OCI-LY1 (cell line): ENCODE data around the gene FOXN1.

Experiments used
- H2AFZ ChIP-seq: fragments of 200-600 bp; sonication (generic), shearing (Covaris generic); 2 replicates; pipeline ENCODE4 v1.6.0; 2014; ENCODE audit warnings: antibody characterized with exemption, mild to moderate bottlenecking, low read length
- H3F3A ChIP-seq: fragments of 200-600 bp; sonication (generic), shearing (Covaris generic); 2 replicates; pipeline ENCODE4 v1.6.0; 2014; ENCODE audit warnings: mild to moderate bottlenecking, antibody characterized with exemption, low read length, moderate library complexity; ENCODE audit not compliant: insufficient read depth
- H3K27ac ChIP-seq: fragments of 200-600 bp; sonication (generic); 2 replicates; pipeline ENCODE4 v1.5.1; 2014; ENCODE audit warnings: low read length, mixed run types, mild to moderate bottlenecking, low read depth; ENCODE audit not compliant: poor library complexity, severe bottlenecking
- H3K27me3 ChIP-seq: fragments of 200-600 bp; sonication (generic); 2 replicates; pipeline ENCODE4 v1.6.0; 2014; ENCODE audit warnings: antibody characterized with exemption, mild to moderate bottlenecking, low read length, moderate library complexity; ENCODE audit not compliant: insufficient read depth
- H3K36me3 ChIP-seq: fragments of 200-600 bp; sonication (generic); 2 replicates; pipeline ENCODE4 v1.6.1; 2014; ENCODE audit warnings: mild to moderate bottlenecking, antibody characterized with exemption, low read length, moderate library complexity, mixed read lengths; ENCODE audit not compliant: insufficient read depth
- H3K4me1 ChIP-seq: fragments of 200-600 bp; sonication (generic); 2 replicates; pipeline ENCODE4 v1.5.1; 2014; ENCODE audit warnings: mild to moderate bottlenecking, low read length, moderate library complexity; ENCODE audit not compliant: insufficient read depth, severe bottlenecking
- H3K4me2 ChIP-seq: fragments of 200-600 bp; sonication (generic), shearing (Covaris generic); 2 replicates; pipeline ENCODE4 v1.6.1; 2014; ENCODE audit warnings: low read length
- H3K4me3 ChIP-seq: fragments of 200-600 bp; sonication (generic); 2 replicates; pipeline ENCODE4 v1.5.1; 2014; ENCODE audit warnings: low read length, low read depth, mild to moderate bottlenecking, mixed read lengths; ENCODE audit not compliant: poor library complexity, severe bottlenecking
- H3K79me2 ChIP-seq: fragments of 200-600 bp; shearing (Covaris generic); 2 replicates; pipeline ENCODE4 v1.6.1; 2016; ENCODE audit warnings: mixed run types, low read length, mixed read lengths; ENCODE audit not compliant: insufficient read depth
- H3K9ac ChIP-seq: fragments of 200-600 bp; sonication (generic), shearing (Covaris generic); 2 replicates; pipeline ENCODE4 v1.6.1; 2014; ENCODE audit warnings: mild to moderate bottlenecking, low read length, mixed read lengths
- H3K9me2 ChIP-seq: fragments of 200-600 bp; sonication (generic), shearing (Covaris generic); 2 replicates; pipeline ENCODE4 v1.6.1; 2014; ENCODE audit warnings: low read depth, mild to moderate bottlenecking, low read length, mixed read lengths
- H3K9me3 ChIP-seq: fragments of 200-600 bp; shearing (Covaris generic); 2 replicates; pipeline ENCODE4 v1.6.1; 2014; ENCODE audit warnings: low read length, mixed read lengths
- H4K20me1 ChIP-seq: fragments of 200-600 bp; sonication (generic), shearing (Covaris generic); 2 replicates; pipeline ENCODE4 v1.6.0; 2016; ENCODE audit warnings: mild to moderate bottlenecking, low read length; ENCODE audit not compliant: insufficient read depth
- CTCF ChIP-seq: fragments of 200-600 bp; sonication (generic), shearing (Covaris generic); IDR thresholded peaks from 2 replicates; pipeline ENCODE4 v1.5.1; 2017; ENCODE audit warnings: mild to moderate bottlenecking, antibody characterized with exemption, low read length, moderate library complexity, mixed read lengths
- EZH2 ChIP-seq: fragments of 200-600 bp; sonication (generic), shearing (Covaris generic); IDR thresholded peaks from 2 replicates; pipeline ENCODE4 v1.8.0; 2017; ENCODE audit warnings: borderline replicate concordance, mixed run types, mild to moderate bottlenecking, antibody characterized with exemption, low read length, moderate library complexity, mixed read lengths

Gene FOXN1

GRCh38 chr17:28526381-28526780 lies 20.2 kb downstream of the FOXN1 start:
- Histone ChIP-seq H3K9me3 (no peaks in the 10 kb centered on the region), H3K27me3 (peaks cover 5% of the 10 kb centered on the region; the same call in 1 of the 2 replicates), H3K9ac (no peak overlapping the region), H3K4me2 (no peak overlapping the region), H3K27ac (no peak overlapping the region), H3K4me3 (no peak overlapping the region), H3F3A (no peaks in the 10 kb centered on the region), H3K9me2 (no peaks in the 10 kb centered on the region), H3K36me3 (no peaks in the 10 kb centered on the region), H3K4me1 (no peaks in the 10 kb centered on the region), H4K20me1 (no peaks in the 10 kb centered on the region), H3K79me2 (no peaks in the 10 kb centered on the region), H2AFZ (no peak overlapping the region)
- TF ChIP-seq EZH2 (no peak), CTCF (no peak)

- no peak overlapping the region for H2AFZ ChIP-seq
- no peaks in the 10 kb centered on the region for H3K4me1 ChIP-seq
- no peak overlapping the region for H3K4me2 ChIP-seq
Observed at GRCh38 chr17:28527181-28527681, 21.1 kb downstream of the FOXN1 start.

GRCh38 chr17:28527859-28528258 lies 21.7 kb downstream of the FOXN1 start:
- H3K9me3 ChIP-seq, result no peaks in the 10 kb centered on the region
- no peaks in the 10 kb centered on the region for H3K9me2 ChIP-seq
- no peak overlapping the region for H3K27ac ChIP-seq
- H3K9ac ChIP-seq, result no peak overlapping the region
- H3K27me3 ChIP-seq, result peaks cover 6% of the 10 kb centered on the region; the same call in 1 of the 2 replicates
- H3K4me1 ChIP-seq, result no peaks in the 10 kb centered on the region
- H3F3A ChIP-seq, result no peaks in the 10 kb centered on the region
- H3K4me3 ChIP-seq, result no peak overlapping the region
- TF ChIP-seq CTCF, result no peak
- TF ChIP-seq EZH2, result no peak
- H3K4me2 ChIP-seq, result no peak overlapping the region
- H3K79me2 ChIP-seq, result no peaks in the 10 kb centered on the region
- no peak overlapping the region for H2AFZ ChIP-seq
- no peaks in the 10 kb centered on the region for H4K20me1 ChIP-seq
- H3K36me3 ChIP-seq, result no peaks in the 10 kb centered on the region

More at GRCh38 chr17:28527181-28527681, 21.1 kb downstream of the FOXN1 start:
- Histone ChIP-seq H4K20me1 (no peaks in the 10 kb centered on the region), H3K9me2 (no peaks in the 10 kb centered on the region), H3K79me2 (no peaks in the 10 kb centered on the region), H3F3A (no peaks in the 10 kb centered on the region), H3K36me3 (no peaks in the 10 kb centered on the region), H3K27ac (no peak overlapping the region), H3K9ac (no peak overlapping the region), H3K9me3 (no peaks in the 10 kb centered on the region), H3K4me3 (no peak overlapping the region), H3K27me3 (peaks cover 6% of the 10 kb centered on the region; the same call in 1 of the 2 replicates)
- TF ChIP-seq CTCF, result no peak
- TF ChIP-seq EZH2, result no peak
